Transverse colon (tissue), 4 donors: ENCODE measurements around the gene SLC5A3. TPM values are rescaled to one million over a fixed set of nuclear protein-coding genes. Genes with fewer than 3 reads are reported as not detected.

Source experiments
- DNase-seq: peaks from one replicate; pipeline ENCODE4 v3.0.0-alpha.2; 2019
- H3K27ac ChIP-seq, 4 donors: fragments of 200-600 bp; sonication (generic); 2 replicates each; pipeline ENCODE4 v1.5.1; 2016 to 2018; ENCODE audit warnings: inconsistent platforms in 4 of 4
- H3K27me3 ChIP-seq: fragments of 200-600 bp; sonication (generic); 2 replicates; pipeline ENCODE4 v1.5.1; 2017; ENCODE audit warnings: inconsistent platforms
- H3K36me3 ChIP-seq, 4 donors: fragments of 200-600 bp; sonication (generic); 2 replicates each; pipeline ENCODE4 v1.5.1; 2017 to 2019; ENCODE audit warnings: inconsistent platforms in 4 of 4
- H3K4me1 ChIP-seq, 4 donors: fragments of 200-600 bp; sonication (generic); 2 replicates each; pipeline ENCODE4 v1.5.1; 2017 to 2020; ENCODE audit warnings: inconsistent platforms in 4 of 4
- H3K4me3 ChIP-seq, 4 donors: fragments of 200-600 bp; sonication (generic); 1 replicate in 1 of 4; 2 replicates in 3 of 4; pipeline versions ENCODE4 v1.5.1 to v1.6.1; 2017 to 2019; ENCODE audit warnings: inconsistent platforms in 4 of 4
- H3K9me3 ChIP-seq, 2 donors: fragments of 200-600 bp; sonication (generic); 2 replicates each; pipeline ENCODE4 v1.5.1; 2017 to 2019; ENCODE audit warnings: inconsistent platforms in 2 of 2
- CTCF ChIP-seq, 5 experiments: fragments of 200-600 bp in 3 of 5; fragments of 450-650 bp in 2 of 5; sonication (generic) in 3 of 5; IDR thresholded peaks; 1 replicate in 2 of 5; 2 replicates in 3 of 5; pipeline ENCODE4 v1.5.1; 2016 to 2017; ENCODE audit warnings: antibody characterized with exemption in 5 of 5, inconsistent platforms in 3 of 5, mild to moderate bottlenecking in 2 of 5, moderate library complexity in 1 of 5
- EP300 ChIP-seq: sonication (generic); formaldehyde crosslinking; IDR thresholded peaks from one replicate; pipeline ENCODE4 v1.6.1; 2017; ENCODE audit warnings: antibody characterized with exemption, low read depth
- POLR2A ChIP-seq: fragments of 450-650 bp; IDR thresholded peaks from one replicate; pipeline ENCODE4 v1.6.1; 2016; ENCODE audit warnings: antibody characterized with exemption, mild to moderate bottlenecking, moderate library complexity
- POLR2AphosphoS5 ChIP-seq, 3 donors: sonication (generic); formaldehyde crosslinking; IDR thresholded peaks; one replicate each; pipeline ENCODE4 v1.6.1; 2016; ENCODE audit warnings: antibody characterized with exemption in 3 of 3
- WGBS, 2 donors: methylation state at CpG; one replicate each; pipeline ENCODE4 v1.1.5; 2018; ENCODE audit warnings: low coverage in 1 of 2; 5-methylcytosine and 5-hydroxymethylcytosine counted together
- in situ Hi-C, 4 donors: fragments of 200-750 bp; cut with MboI; loops; one replicate each; pipeline versions ENCODE4 v1.15.0 to v1.15.1; 2017; ENCODE audit warnings: low sequenced_read_pairs in 3 of 4, low pct_ligation_motif_present in 1 of 4, low pct_unique_long_range_greater_than_20kb in 1 of 4
- intact Hi-C: fragments of 100-400 bp; cut with DNase I; formaldehyde crosslinking; loops from one replicate; pipeline ENCODE4 v1.15.1; 2023; ENCODE audit warnings: low total_unique reads
- total RNA-seq, 4 donors: library from RNA; depleted of rRNA; stranded (reverse); fragments of >200 nt; gene quantifications; one replicate each; pipeline ENCODE4 v1.1.0, GENCODE V29; 2016

The SLC5A3 gene
- total RNA-seq, 4 donors from 2014 or later = 12.0 to 32.6 (median 23.9) TPM

- Histone ChIP-seq H3K36me3 (no peaks in the 10 kb centered on the region), H3K4me1 (peaks cover 24 to 81% (median 71%) of the 10 kb centered on the region in 4 donors), H3K27ac (peak overlapping the region in 2 of 4 donors; percentile 3 to 70), H3K4me3 (no peak overlapping the region), H3K27me3 (no peaks in the 10 kb centered on the region), H3K9me3 (no peaks in the 10 kb centered on the region)
- TF ChIP-seq EP300 = no peak
- no peak for TF ChIP-seq POLR2A
- no peak for TF ChIP-seq POLR2AphosphoS5 (IDR thresholded peaks at IDR 0.05)
- no peak for TF ChIP-seq CTCF (IDR thresholded peaks at IDR 0.05)
- WGBS, 2 donors = 51 to 52% methylated on average over 4 to 5 of the region's 5 CpGs
- DNase-seq = peak; percentile 22
- intact Hi-C loops (no loop called here), in situ Hi-C loops (no loop called here)
Observed at GRCh38 chr21:34080710-34081109, 7.3 kb downstream of the SLC5A3 start.

GRCh38 chr21:34082769-34083168 lies 9.4 kb downstream of the SLC5A3 start:
- Histone ChIP-seq H3K4me3 (no peak overlapping the region), H3K4me1 (peaks cover 17 to 65% (median 54%) of the 10 kb centered on the region in 4 donors), H3K27me3 (no peaks in the 10 kb centered on the region), H3K9me3 (no peaks in the 10 kb centered on the region), H3K36me3 (no peaks in the 10 kb centered on the region), H3K27ac (no peak overlapping the region)
- intact Hi-C loops = no loop called here
- TF ChIP-seq POLR2AphosphoS5 (IDR thresholded peaks at IDR 0.05) (no peak), POLR2A (no peak), CTCF (IDR thresholded peaks at IDR 0.05) (no peak), EP300 (no peak)
- WGBS, 2 donors = 49 to 67% methylated on average over 2 to 4 of the region's 4 CpGs
- in situ Hi-C loops = no loop called here
- no peak for DNase-seq

GRCh38 chr21:34083357-34083756 lies 10.0 kb downstream of the SLC5A3 start:
- in situ Hi-C loops = no loop called here
- Histone ChIP-seq H3K4me1 (peaks cover 17 to 59% (median 48%) of the 10 kb centered on the region in 4 donors), H3K27me3 (no peaks in the 10 kb centered on the region), H3K27ac (no peak overlapping the region), H3K4me3 (no peak overlapping the region), H3K36me3 (no peaks in the 10 kb centered on the region), H3K9me3 (no peaks in the 10 kb centered on the region)
- no peak for TF ChIP-seq POLR2A
- no peak for TF ChIP-seq POLR2AphosphoS5 (IDR thresholded peaks at IDR 0.05)
- no peak for TF ChIP-seq EP300
- no peak for TF ChIP-seq CTCF (IDR thresholded peaks at IDR 0.05)
- intact Hi-C loops = no loop called here
- 85 to 86% methylated on average over 3 of the region's 3 CpGs for WGBS, 2 donors
- no peak for DNase-seq

GRCh38 chr21:34085129-34085528 lies 11.8 kb downstream of the SLC5A3 start:
- in situ Hi-C loops (no loop called here), intact Hi-C loops (no loop called here)
- H3K4me3 ChIP-seq = no peak overlapping the region
- H3K36me3 ChIP-seq = no peaks in the 10 kb centered on the region
- WGBS, 2 donors = 87 to 100% methylated on average over 1 to 2 of the region's 2 CpGs
- peaks cover 15 to 54% (median 38%) of the 10 kb centered on the region in 4 donors for H3K4me1 ChIP-seq
- TF ChIP-seq POLR2A = no peak
- TF ChIP-seq CTCF (IDR thresholded peaks at IDR 0.05) = no peak
- no peak for TF ChIP-seq POLR2AphosphoS5 (IDR thresholded peaks at IDR 0.05)
- TF ChIP-seq EP300 = no peak
- H3K27me3 ChIP-seq = no peaks in the 10 kb centered on the region
- DNase-seq = no peak
- no peak overlapping the region for H3K27ac ChIP-seq
- no peaks in the 10 kb centered on the region for H3K9me3 ChIP-seq
